GF-D8 (cell line): ENCODE measurements around the gene NUP214.

Experiments
- DNase-seq: peaks from one replicate; lab custom pipeline; 2025; lab: John Stamatoyannopoulos, UW

The NUP214 gene

GRCh38 chr9:131277287-131277909, 152.0 kb downstream of the NUP214 start:
- no peak for DNase-seq

GRCh38 chr9:131277910-131278701, 152.7 kb downstream of the NUP214 start:
- DNase-seq = peak; percentile 68

GRCh38 chr9:131278702-131279111, 153.3 kb downstream of the NUP214 start:
- DNase-seq = no peak

GRCh38 chr9:131279196-131279862, 153.9 kb downstream of the NUP214 start:
- DNase-seq = no peak

- DNase-seq = no peak
These were observed 154.6 kb downstream of the NUP214 start for GRCh38 chr9:131279863-131280570.

DNA sequence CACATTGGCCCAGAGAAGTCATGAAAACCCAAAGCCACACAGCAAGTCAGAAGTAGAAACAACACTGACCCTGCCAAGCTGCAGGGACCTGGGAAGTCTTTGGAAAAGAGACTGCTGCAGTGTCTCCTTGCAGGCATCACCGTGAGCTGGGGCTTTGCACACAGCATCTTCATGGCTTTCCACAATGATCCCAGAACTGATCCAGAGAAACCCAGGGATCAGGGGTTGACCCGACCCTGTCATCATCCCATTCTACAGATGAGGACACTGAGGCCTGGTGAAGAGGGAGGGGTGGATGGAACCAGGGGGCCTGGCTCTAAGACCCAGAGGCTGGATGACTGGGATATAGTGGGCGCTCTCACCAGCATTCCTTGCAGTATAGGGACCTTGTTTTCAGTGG, 155.3 kb downstream of the NUP214 start:
- DNase-seq = no peak

- DNase-seq = no peak
These were observed 156.0 kb downstream of the NUP214 start for GRCh38 chr9:131281119-131281965.

DNA sequence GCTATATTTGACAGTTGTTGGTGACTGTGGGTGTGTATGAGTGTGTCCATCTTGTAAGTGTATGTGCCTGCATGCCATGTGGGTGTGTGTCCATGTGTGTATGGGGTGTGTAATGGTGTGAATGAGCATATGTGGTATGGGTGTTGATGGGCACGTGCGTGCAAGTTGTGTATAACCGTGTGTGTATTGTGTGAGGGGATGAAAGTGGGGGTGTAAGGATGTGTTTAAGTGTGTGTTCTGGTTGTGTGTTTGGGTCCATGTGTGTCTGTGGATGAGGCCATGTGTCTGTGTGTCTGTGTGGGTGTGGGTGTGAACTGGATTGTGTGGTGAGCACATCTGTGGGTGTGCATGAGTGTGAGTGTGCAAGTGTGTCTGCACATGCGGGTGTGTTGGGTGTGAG, 156.8 kb downstream of the NUP214 start:
- no peak for DNase-seq

DNA sequence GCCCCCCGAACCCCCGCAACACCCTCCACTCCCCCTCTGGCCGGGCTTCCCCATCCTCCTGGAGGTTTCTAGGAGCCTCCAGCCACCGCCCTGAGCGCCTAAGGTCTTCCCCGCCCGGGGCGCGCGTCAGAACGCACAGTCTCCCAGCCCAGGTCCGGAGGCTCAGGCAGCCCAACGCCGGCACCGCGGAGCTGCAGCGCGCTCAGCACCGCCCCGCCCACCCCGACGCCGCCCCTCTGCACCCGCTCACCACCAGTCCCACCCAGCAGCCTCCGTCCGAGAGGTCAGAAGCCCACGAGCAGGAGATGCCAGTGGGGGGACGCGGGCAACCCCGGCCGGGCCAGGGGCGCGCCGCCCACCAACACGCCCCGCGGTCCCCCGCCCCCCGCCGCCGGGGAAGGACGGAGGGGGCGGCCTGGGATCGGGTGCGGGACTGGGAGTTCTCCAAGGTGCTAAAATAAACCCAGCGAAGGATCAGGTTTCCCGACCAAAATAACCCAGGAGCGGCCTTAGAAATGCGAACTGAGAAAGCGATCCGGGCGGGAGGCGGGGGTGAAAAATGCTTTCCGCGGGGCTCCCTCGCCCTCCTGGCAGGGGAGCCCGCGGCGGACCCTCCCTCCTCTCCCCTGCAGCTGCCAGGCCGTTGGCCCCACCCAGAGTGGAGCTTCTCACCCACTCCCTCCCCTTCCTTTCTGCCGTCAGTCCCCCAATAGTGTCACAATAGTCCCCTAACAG, 157.5 kb downstream of the NUP214 start:
- DNase-seq = no peak
